WERI-Rb-1 (cell line): ENCODE results near the gene GALNT9.

ENCODE experiments used
- DNase-seq: peaks from one replicate; pipeline ENCODE4 v3.0.0-alpha.2; 2020
- H3K27ac ChIP-seq: fragments of 250-450 bp; sonication (Bioruptor Pico); 2 replicates; pipeline ENCODE4 v1.5.1; 2020; ENCODE audit warnings: mild to moderate bottlenecking, moderate library complexity
- H3K27me3 ChIP-seq: fragments of 250-450 bp; sonication (Bioruptor Pico); 2 replicates; pipeline ENCODE4 v1.5.1; 2021; ENCODE audit warnings: mild to moderate bottlenecking, low read depth, moderate library complexity; ENCODE audit not compliant: insufficient read depth, severe bottlenecking
- H3K36me3 ChIP-seq: fragments of 250-450 bp; sonication (Bioruptor Pico); 2 replicates; pipeline ENCODE4 v1.5.1; 2020; ENCODE audit warnings: mild to moderate bottlenecking, moderate library complexity
- H3K4me3 ChIP-seq: 2 replicates; pipeline ENCODE4 v1.5.1; 2011; ENCODE audit warnings: low read depth, mild to moderate bottlenecking, control low read depth, low read length
- H3K9me3 ChIP-seq: fragments of 250-450 bp; sonication (Bioruptor Pico); 2 replicates; pipeline ENCODE4 v1.5.1; 2021; ENCODE audit warnings: mild to moderate bottlenecking, moderate library complexity; ENCODE audit not compliant: severe bottlenecking
- CTCF ChIP-seq: IDR thresholded peaks from 2 replicates; pipeline ENCODE4 v1.5.1; 2011; ENCODE audit warnings: low read depth, mild to moderate bottlenecking, control low read depth, inconsistent platforms, low read length

The GALNT9 gene

GRCh38 chr12:132373901-132374611, 44.7 kb upstream of the GALNT9 start:
- H3K27ac ChIP-seq: no peak overlapping the region
- H3K4me3 ChIP-seq: no peak overlapping the region
- no peaks in the 10 kb centered on the region for H3K36me3 ChIP-seq
- H3K9me3 ChIP-seq: no peaks in the 10 kb centered on the region
- peak; percentile 44; the same call in 1 of the 2 replicates for TF ChIP-seq CTCF
- H3K27me3 ChIP-seq: no peaks in the 10 kb centered on the region
- no peak for DNase-seq

- Histone ChIP-seq H3K36me3 (no peaks in the 10 kb centered on the region), H3K9me3 (peaks cover 3% of the 10 kb centered on the region), H3K27me3 (no peaks in the 10 kb centered on the region), H3K4me3 (no peak overlapping the region), H3K27ac (no peak overlapping the region)
- no peak for DNase-seq
- TF ChIP-seq CTCF: no peak
Measured at GRCh38 chr12:132367852-132368251, 38.5 kb upstream of the GALNT9 start.

GRCh38 chr12:132367071-132367851, 37.9 kb upstream of the GALNT9 start:
- no peak overlapping the region for H3K27ac ChIP-seq
- H3K36me3 ChIP-seq: no peaks in the 10 kb centered on the region
- H3K4me3 ChIP-seq: no peak overlapping the region
- H3K27me3 ChIP-seq: no peaks in the 10 kb centered on the region
- no peak for TF ChIP-seq CTCF
- H3K9me3 ChIP-seq: peaks cover 3% of the 10 kb centered on the region
- DNase-seq: no peak

- Histone ChIP-seq H3K27ac (peak overlapping the region; percentile 19; the same call in 1 of the 2 replicates), H3K27me3 (no peaks in the 10 kb centered on the region), H3K9me3 (peaks cover 3% of the 10 kb centered on the region), H3K4me3 (no peak overlapping the region), H3K36me3 (no peaks in the 10 kb centered on the region)
- TF ChIP-seq CTCF: no peak
- DNase-seq: peak; percentile 72
Measured at GRCh38 chr12:132366341-132366861, 37.0 kb upstream of the GALNT9 start.

- DNase-seq: no peak
- Histone ChIP-seq H3K4me3 (no peak overlapping the region), H3K9me3 (peaks cover 3% of the 10 kb centered on the region), H3K36me3 (no peaks in the 10 kb centered on the region), H3K27ac (no peak overlapping the region), H3K27me3 (no peaks in the 10 kb centered on the region)
- TF ChIP-seq CTCF: no peak
Measured at GRCh38 chr12:132365226-132365625, 35.8 kb upstream of the GALNT9 start.
